GM18951 (cell line): Measurements from ENCODE around the gene ZCCHC2.

ENCODE experiments used
- POLR2A ChIP-seq: IDR thresholded peaks from 4 replicates; pipeline ENCODE4 v1.6.1; 2011; ENCODE audit warnings: mild to moderate bottlenecking; ENCODE audit not compliant: insufficient read length, insufficient read depth; ENCODE audit errors: extremely low read depth
- in situ Hi-C: fragments of 300-500 bp; cut with MboI; formaldehyde crosslinking; loops from one replicate; pipeline ENCODE4 v1.12.0; 2022; ENCODE audit warnings: low sequenced_read_pairs, mixed read lengths, inconsistent platforms; ENCODE audit not compliant: unreplicated experiment

ZCCHC2 gene

DNA sequence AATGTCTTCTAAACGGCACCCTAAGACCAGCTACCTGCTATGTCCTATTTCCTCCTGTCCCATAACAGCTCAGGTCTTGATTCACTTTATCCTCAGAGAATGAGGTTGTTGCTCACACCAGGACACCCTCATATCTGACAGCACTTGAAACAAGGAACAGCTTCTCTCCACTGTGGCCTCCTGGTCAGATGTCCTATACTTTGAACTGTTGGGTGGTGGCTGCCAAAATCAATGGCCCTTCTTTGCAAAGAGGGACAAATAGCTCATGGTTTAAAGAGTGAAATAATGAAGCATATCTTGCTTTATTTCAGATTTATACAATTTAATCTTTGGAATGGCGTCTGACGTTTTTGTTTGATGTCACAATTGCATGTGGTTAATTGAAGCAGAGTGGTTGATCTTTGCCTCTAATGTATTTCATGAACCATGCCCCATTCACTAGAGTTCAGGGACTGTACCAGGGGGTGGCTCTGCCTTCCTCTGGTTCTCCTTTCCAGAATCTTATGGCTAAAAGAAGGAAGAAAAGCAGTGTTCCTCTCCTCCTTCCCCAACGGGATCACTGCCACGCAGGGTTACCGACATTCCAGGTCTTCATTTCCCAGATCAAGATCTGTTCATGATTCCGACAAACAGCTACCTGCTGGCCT lies 24.1 kb upstream of the ZCCHC2 start:
- TF ChIP-seq POLR2A = no peak
- in situ Hi-C loops = no loop called here

DNA sequence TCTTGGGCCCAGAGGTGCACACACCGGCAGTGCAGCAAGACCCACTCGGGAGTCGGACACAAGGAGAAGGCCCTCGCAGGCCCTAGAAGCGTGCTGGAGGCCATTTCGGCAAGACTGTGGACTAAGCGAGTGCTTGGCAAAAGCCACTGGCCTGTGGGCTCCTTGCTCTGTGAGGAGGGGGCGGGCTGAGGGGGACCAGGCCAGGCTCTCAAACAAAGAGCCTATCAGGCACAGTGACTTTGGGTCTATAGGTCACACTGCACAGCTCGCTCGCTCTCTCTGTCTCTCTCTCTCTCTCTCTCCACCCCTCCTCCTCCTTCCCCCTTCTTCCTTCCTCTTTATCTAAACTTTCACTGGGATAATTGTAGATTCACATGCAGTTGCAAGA lies 23.6 kb upstream of the ZCCHC2 start:
- in situ Hi-C loops = no loop called here

DNA sequence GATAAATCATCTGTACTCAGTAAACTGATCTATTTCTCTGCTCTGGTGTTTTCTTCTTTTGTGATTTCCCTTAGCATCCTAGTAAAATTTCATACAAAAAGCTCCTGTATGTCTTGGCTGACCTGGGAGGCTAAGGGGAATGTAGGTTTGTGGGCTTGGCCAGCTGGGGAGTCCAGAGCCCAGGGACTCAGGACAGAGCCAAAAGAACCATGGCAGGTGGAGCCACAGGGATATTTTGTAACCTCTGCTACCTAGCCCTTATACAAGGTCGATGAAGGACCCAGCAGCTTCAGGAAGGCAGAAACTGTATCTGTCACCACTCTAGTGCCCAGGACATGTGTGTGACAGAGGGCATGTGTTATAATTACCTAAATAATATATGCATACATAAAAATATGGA lies 22.7 kb upstream of the ZCCHC2 start:
- no peak for TF ChIP-seq POLR2A
- in situ Hi-C loops = no loop called here

More for the DNA sequence above, 23.6 kb upstream of the ZCCHC2 start:
- TF ChIP-seq POLR2A = no peak

DNA sequence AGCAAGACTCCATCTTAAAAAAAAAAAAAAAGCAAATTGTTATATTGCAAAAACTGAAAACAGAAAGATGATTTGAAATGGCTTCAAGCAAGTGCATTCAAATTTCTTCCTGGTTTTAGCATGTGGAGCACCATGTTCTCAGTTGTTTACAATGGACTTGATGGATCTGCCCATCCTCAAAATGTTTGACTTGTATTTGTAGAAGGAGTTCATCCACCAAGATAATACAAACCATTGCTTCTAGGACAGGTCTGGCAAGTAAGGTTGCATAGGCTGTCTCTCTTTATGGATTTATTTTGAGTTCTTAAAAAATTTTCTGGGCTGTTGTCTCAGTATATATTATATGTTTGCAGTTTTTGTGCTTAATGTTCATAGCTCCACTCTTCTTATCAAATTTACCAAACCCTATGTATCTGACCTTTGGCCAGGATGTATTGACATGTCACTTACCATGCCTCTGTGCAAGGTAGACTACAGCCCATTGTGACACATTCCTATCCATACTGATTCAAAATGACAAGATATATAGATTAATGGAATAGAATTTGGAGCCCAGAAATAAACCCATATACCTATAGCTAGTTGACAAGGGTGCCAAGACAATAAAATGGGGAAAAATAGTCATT lies 21.7 kb upstream of the ZCCHC2 start:
- no peak for TF ChIP-seq POLR2A
- in situ Hi-C loops = no loop called here

DNA sequence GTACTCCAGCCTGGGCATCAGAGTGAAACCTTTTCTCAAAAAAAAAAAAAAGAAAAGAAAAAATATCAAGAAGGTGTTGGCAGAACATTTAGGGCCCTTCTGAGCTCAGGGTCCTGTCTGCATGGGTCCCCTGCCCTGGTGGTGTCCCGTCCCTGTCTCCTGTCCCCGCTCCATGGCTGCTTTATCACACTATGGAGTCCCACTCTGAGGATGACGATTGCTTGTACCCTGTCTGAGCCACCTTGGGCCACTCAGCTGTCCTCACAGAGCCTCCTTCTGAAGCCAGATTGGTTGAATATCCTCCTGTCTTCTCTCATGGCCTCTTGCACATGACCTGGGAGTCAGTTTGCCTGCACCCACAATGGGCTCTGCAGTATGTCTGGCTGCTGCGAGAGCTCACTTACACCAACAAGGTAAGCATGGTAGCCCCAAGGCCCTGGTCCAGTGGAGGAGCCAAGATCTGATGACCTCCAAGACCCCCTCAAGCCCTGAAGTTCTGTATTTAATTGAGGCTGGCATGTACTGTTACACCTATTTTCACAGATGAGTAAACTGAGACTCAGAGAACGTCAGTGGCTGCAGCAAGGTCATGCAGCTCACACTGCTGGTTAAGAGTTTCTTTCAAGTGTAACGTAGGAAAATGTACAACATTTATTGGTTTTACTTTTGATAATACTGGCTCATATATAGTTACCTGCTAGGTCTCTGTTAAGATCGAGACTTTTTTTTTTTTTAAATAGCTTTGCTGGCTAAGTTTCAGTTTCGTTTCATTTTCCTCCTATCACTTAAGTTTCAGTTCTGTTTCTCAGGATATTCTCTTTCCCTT lies 16.9 kb upstream of the ZCCHC2 start:
- in situ Hi-C loops = no loop called here
- peak; percentile 36 for TF ChIP-seq POLR2A

DNA sequence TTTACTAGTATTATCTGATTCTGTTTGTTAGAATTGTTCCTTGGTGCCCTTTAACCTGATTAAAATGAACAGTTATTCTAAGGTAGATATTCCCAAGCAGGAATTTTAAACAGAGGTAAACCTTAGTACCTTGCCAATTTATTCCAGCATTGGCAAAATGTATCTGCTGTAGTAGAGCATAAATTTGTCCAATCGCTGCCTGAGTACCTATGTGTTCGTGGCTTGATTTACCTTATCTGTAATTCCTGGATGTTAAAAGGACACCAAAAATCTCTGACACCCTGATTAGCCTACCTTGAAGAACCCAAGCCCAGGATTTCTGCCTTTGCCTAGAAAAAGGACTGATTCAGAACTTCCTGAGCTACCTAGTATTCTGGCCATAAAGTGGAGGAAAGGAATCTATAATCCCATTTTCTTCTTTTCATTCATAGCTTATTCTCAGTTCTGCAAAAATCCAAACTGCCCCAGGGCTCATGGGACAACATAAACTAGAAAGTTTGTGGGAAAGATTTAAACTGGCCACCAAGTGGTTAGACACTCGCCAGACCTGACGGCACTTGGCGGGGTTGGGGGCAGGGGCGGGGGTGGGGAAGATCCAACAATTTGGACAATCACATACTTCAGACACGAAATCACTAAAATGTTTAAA lies 16.2 kb upstream of the ZCCHC2 start:
- TF ChIP-seq POLR2A = no peak
- in situ Hi-C loops = no loop called here

DNA sequence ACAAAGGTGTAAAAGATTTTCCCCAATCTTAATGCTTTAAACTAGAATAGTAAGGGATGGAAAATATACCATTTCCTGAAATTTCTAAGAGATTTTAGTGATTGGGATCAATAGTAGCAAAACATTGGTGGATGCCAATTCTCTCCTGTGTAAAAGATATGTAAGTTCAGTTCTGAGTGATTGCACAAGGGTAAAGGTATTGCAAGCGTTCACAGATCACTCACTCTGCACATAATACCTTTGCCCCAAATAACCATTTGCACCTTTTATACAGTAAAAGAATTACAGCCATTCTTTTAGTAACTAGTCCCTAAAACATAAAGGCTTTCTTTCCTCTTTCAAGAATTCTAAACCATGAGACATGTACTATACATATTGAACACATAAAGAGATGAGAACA lies 13.0 kb upstream of the ZCCHC2 start:
- no peak for TF ChIP-seq POLR2A
- in situ Hi-C loops = no loop called here

DNA sequence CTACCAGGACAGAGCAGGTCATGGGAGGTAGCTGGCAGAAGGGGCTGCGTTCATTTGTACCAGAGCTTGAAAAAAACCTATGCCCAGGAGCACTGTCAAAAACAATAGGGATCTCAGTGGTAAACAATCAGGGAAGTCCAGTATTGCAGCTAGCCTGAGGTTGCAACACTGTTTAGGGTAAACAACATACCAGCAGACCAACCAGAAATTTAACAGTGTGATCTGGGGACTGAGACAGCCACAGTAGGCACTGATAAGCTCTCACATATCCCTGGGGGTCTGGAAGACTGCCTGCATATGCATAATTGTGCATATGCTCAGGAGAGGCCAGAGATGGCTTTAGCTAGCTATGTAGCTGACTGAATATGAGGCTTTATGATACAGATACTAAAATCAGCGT lies 12.0 kb upstream of the ZCCHC2 start:
- TF ChIP-seq POLR2A = no peak
- in situ Hi-C loops = no loop called here

DNA sequence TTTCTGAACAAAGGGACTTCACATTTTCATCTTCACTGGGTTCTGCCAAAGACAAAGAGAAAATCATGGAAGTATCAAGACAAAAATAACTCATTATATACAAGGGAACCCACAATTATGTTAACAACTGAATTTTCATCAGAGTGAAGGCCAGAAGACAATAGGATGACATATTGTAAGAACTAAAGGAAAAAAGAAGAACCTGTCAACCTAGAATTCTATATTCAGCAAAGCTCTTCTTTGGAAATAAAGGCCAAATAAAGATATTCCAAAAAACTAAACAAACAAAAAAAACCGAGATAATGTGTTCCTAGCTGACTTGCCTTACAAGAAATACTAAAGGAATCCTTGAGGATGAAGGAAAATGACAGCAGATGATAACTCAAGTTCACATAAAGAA lies 10.3 kb upstream of the ZCCHC2 start:
- in situ Hi-C loops = no loop called here
- TF ChIP-seq POLR2A = no peak

DNA sequence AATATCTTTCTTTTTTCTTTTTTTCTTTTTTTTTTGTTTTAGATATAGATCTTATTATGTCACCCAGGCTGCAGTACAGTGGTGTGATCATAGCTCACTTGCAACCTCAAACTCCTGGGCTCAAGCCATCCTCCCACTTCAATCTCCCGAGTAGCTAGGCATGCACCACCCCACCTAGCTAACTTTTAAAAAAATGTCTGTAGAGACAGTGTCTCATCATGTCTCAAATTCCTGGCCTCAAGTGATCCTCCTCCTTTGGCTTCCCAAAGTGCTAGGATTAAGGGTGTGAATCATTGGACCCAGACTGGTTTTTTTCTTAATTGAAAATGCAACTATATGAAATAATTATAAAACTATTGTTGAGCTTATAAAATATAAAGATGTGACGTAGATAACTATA lies 9.8 kb upstream of the ZCCHC2 start:
- in situ Hi-C loops = no loop called here
- no peak for TF ChIP-seq POLR2A

DNA sequence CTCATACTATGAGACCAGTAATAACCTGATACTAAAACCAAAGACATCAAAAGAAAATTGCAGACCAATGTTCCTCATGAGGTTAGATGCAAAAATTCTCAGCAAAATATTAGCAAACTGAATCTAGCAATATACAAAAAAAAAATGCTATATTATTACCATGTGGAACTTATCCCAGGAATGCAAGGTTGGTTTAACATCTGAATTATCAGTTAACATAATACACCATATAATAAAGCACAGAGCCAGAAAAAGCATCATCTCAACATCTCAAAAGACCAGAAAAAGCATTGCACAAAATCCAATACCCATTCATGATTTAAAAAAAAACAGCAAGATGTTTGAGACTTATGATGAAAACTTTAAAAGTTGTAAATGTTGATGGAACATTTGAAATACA lies 8.3 kb upstream of the ZCCHC2 start:
- no peak for TF ChIP-seq POLR2A
- in situ Hi-C loops = no loop called here

DNA sequence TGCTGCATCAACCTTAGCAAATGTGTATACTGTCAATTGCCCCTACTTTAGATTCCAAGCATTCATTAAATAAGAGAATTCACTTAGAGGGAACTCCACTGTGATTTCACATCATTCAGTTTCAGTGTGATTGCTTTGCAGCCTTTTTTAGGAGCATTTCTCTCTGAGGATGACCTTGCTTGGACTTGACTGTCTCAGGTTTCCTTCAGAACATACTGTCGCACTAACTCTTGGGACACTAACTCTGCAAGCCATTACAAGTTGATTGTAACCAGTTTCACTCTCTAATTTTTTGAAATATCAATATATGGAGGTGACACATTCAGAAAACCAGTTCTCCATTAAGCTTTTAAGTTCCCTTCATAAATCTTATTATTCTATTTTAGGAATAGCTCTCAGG lies 6.6 kb upstream of the ZCCHC2 start:
- TF ChIP-seq POLR2A = no peak
- in situ Hi-C loops = no loop called here
